Germinal center (tissue), 1 donor: ENCODE data around the gene PRPSAP2.

Experiments
- DNase-seq: peaks from one replicate; pipeline ENCODE4 v3.0.0; 2012; ENCODE audit warnings: mixed read lengths, low spot score

The PRPSAP2 gene

GRCh38 chr17:18962494-18962815 lies 104.5 kb downstream of the PRPSAP2 start:
- DNase-seq = no peak

GRCh38 chr17:18963126-18964017 lies 105.4 kb downstream of the PRPSAP2 start:
- no peak for DNase-seq

- no peak for DNase-seq
These were observed 106.1 kb downstream of the PRPSAP2 start for GRCh38 chr17:18964018-18964351.

- DNase-seq = no peak
These were observed 106.6 kb downstream of the PRPSAP2 start for GRCh38 chr17:18964550-18964949.

- no peak for DNase-seq
These were observed 107.8 kb downstream of the PRPSAP2 start for GRCh38 chr17:18965530-18966236.

GRCh38 chr17:18966831-18967624 lies 109.1 kb downstream of the PRPSAP2 start:
- no peak for DNase-seq

GRCh38 chr17:18967916-18968315 lies 110.0 kb downstream of the PRPSAP2 start:
- no peak for DNase-seq

- no peak for DNase-seq
These were observed 110.4 kb downstream of the PRPSAP2 start for GRCh38 chr17:18968345-18968744.

- no peak for DNase-seq
These were observed 111.3 kb downstream of the PRPSAP2 start for GRCh38 chr17:18968945-18969887.

- no peak for DNase-seq
These were observed 112.9 kb downstream of the PRPSAP2 start for GRCh38 chr17:18970582-18971480.

GRCh38 chr17:18971801-18972200 lies 113.9 kb downstream of the PRPSAP2 start:
- no peak for DNase-seq

- no peak for DNase-seq
These were observed 116.6 kb downstream of the PRPSAP2 start for GRCh38 chr17:18974407-18975149.

GRCh38 chr17:18975597-18975996 lies 117.7 kb downstream of the PRPSAP2 start:
- no peak for DNase-seq

GRCh38 chr17:18976201-18976600 lies 118.3 kb downstream of the PRPSAP2 start:
- no peak for DNase-seq

GRCh38 chr17:18977021-18977420 lies 119.1 kb downstream of the PRPSAP2 start:
- no peak for DNase-seq

- DNase-seq = no peak
These were observed 119.7 kb downstream of the PRPSAP2 start for GRCh38 chr17:18977646-18978045.

- no peak for DNase-seq
These were observed 120.1 kb downstream of the PRPSAP2 start for GRCh38 chr17:18978050-18978449.

GRCh38 chr17:18978655-18979054 lies 120.7 kb downstream of the PRPSAP2 start:
- DNase-seq = no peak
